ENCODE data around the gene KIF16B. TPM values are rescaled to one million over a fixed set of nuclear protein-coding genes. Genes with fewer than 3 reads are reported as not detected.

The KIF16B gene
- total RNA-seq, 1 donor from 2014 or later: 8.1 TPM

- intact Hi-C loops (cut with micrococcal nuclease): loop anchor here (10.0 kb wide), 1 partner anchor 53 kb away; no protein-coding TSS in a partner anchor
Measured at GRCh38 chr20:16337707-16338106, 235.5 kb downstream of the KIF16B start.

DNA sequence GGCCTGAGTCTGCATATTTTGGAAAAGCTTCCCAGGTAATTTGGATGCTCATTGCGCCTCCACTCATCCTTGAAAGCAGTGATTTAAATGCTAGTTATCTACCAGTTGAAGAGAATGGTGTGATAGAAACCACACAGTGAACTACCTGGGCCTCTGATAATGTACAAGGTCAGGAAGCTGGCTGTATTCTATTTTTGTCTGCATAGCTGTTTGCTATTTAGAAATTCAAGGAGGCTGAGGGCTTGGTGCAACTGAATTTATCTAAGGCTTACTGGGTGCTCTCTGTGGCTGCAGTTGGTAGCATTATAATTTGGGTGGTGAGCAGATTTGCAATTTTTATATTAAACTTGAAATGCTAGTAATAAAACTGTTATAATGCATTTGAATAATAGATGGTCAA is 245.6 kb downstream of the KIF16B start:
- Mint-ChIP-seq H3K4me1 (ENCODE audit: low read depth) (no peaks in the 10 kb centered on the region), H3K4me3 (no peak overlapping the region), H3K27ac (no peak overlapping the region), H3K36me3 (ENCODE audit: low read depth) (no peaks in the 10 kb centered on the region), H3K9me3 (peaks cover 15% of the 10 kb centered on the region), H3K27me3 (ENCODE audit: insufficient read depth) (no peaks in the 10 kb centered on the region)
- intact Hi-C loops (cut with micrococcal nuclease): no loop called here
- DNase-seq (ENCODE audit: low spot score): no peak

More at GRCh38 chr20:16337707-16338106, 235.5 kb downstream of the KIF16B start:
- no peak for DNase-seq (ENCODE audit: low spot score)
- Mint-ChIP-seq H3K9me3 (peaks cover 10% of the 10 kb centered on the region), H3K27ac (no peak overlapping the region), H3K4me3 (no peak overlapping the region), H3K4me1 (ENCODE audit: low read depth) (no peaks in the 10 kb centered on the region), H3K36me3 (ENCODE audit: low read depth) (no peaks in the 10 kb centered on the region), H3K27me3 (ENCODE audit: insufficient read depth) (no peaks in the 10 kb centered on the region)

DNA sequence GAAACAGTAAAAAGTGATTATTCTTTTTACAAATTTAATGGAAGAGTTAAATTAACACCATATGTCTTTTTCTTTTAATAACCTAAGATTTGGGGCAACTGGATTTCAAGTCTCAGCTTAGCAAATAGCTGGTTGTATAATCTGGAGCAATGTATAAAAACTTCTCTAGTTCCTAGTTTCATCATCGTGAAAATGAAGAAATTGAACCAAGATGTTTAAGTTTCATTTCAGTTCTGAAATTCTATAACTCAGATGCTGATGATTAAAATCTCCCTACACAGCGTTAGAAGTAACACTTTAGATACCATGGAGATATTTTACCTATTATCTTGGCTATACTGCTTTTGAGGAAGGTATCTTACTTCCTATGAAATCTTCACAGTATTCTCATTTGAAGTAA is 252.0 kb downstream of the KIF16B start:
- H3K27me3 Mint-ChIP-seq (ENCODE audit: insufficient read depth): no peaks in the 10 kb centered on the region
- intact Hi-C loops (cut with micrococcal nuclease): no loop called here
- no peaks in the 10 kb centered on the region for H3K36me3 Mint-ChIP-seq (ENCODE audit: low read depth)
- DNase-seq (ENCODE audit: low spot score): no peak
- peaks cover 10% of the 10 kb centered on the region for H3K9me3 Mint-ChIP-seq
- H3K4me3 Mint-ChIP-seq: no peak overlapping the region
- H3K4me1 Mint-ChIP-seq (ENCODE audit: low read depth): peaks cover 5% of the 10 kb centered on the region
- no peak overlapping the region for H3K27ac Mint-ChIP-seq

DNA sequence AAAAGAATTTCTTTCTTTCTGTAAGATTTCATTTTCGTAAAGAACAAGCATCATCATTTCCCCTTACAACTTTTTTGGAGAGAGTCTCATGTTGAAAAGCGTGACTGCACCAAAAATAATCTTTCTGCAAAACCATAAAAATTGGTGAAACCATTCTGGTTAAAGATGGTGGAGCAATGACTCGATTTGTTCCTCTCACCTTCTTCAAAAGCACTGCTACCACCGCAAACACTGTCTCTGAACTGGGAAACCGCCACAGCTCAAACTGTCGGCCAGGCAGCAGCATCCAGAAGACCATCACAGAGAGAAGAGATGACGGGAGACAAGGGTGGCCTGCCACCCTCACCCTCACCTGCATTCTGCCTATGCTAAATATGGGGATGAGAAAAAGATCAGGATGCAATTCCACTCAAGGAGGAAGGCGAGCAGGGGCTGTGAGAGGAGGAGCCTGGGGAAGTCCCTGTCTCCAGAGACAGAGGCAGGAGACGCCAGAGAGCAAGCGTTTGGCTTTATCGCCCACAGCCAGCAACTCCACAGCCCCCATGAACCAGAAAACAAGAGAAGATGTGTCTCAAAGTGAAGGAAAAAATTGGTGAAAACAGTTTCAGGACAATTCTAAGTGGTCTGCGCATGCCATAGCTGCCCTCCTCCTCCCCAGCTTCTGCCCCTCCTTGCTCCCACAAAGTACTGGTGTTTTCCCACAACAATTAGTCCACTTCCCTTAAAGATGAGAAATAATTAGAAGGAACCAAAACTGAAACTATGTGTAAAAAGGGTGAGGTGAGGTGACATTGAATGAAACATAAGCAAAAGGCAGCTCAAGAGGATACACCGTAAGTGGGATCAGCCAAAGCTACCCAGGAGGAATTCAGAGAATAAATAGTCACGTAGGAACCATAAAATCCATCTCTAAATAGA is 255.5 kb downstream of the KIF16B start:
- Mint-ChIP-seq H3K27ac (peak overlapping the region; percentile 53), H3K4me1 (ENCODE audit: low read depth) (peaks cover 5% of the 10 kb centered on the region), H3K36me3 (ENCODE audit: low read depth) (no peaks in the 10 kb centered on the region), H3K27me3 (ENCODE audit: insufficient read depth) (no peaks in the 10 kb centered on the region), H3K4me3 (no peak overlapping the region), H3K9me3 (no peaks in the 10 kb centered on the region)
- no peak for DNase-seq (ENCODE audit: low spot score)
- intact Hi-C loops (cut with micrococcal nuclease): no loop called here

- DNase-seq (ENCODE audit: low spot score): no peak
- no peaks in the 10 kb centered on the region for H3K27me3 Mint-ChIP-seq (ENCODE audit: insufficient read depth)
- intact Hi-C loops (cut with micrococcal nuclease): no loop called here
- no peaks in the 10 kb centered on the region for H3K9me3 Mint-ChIP-seq
- peaks cover 1% of the 10 kb centered on the region for H3K36me3 Mint-ChIP-seq (ENCODE audit: low read depth)
- peaks cover 5% of the 10 kb centered on the region for H3K4me1 Mint-ChIP-seq (ENCODE audit: low read depth)
- H3K4me3 Mint-ChIP-seq: no peak overlapping the region
- no peak overlapping the region for H3K27ac Mint-ChIP-seq
Measured at GRCh38 chr20:16316513-16316912, 256.7 kb downstream of the KIF16B start.

- no peak overlapping the region for H3K27ac Mint-ChIP-seq
- H3K27me3 Mint-ChIP-seq (ENCODE audit: insufficient read depth): no peaks in the 10 kb centered on the region
- H3K9me3 Mint-ChIP-seq: no peaks in the 10 kb centered on the region
- intact Hi-C loops (cut with micrococcal nuclease): no loop called here
- H3K36me3 Mint-ChIP-seq (ENCODE audit: low read depth): peaks cover 4% of the 10 kb centered on the region
- DNase-seq (ENCODE audit: low spot score): no peak
- H3K4me3 Mint-ChIP-seq: no peak overlapping the region
- H3K4me1 Mint-ChIP-seq (ENCODE audit: low read depth): peaks cover 5% of the 10 kb centered on the region
Measured at GRCh38 chr20:16314748-16315159, 258.5 kb downstream of the KIF16B start.

DNA sequence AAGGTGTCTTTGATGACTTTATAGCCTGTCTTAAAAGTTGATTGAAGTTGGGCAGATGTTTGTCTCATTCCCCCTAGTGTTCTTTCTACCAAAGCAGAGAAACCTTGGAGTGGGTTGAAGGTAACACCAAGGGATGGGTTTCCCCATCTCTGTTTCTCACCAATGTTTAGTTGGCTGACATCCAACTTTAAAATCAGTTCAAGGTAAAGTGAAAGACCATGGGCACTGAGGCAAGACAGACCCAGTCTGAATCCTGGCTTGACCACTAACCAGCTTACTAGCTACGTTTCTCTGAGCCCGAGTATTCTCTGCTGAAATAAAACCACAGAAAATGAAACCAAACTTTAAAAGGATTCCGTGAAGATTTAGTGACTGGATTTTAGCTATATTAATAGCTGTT is 258.9 kb downstream of the KIF16B start:
- intact Hi-C loops (cut with micrococcal nuclease): no loop called here
- Mint-ChIP-seq H3K4me3 (no peak overlapping the region), H3K27me3 (ENCODE audit: insufficient read depth) (no peaks in the 10 kb centered on the region), H3K27ac (no peak overlapping the region), H3K36me3 (ENCODE audit: low read depth) (peaks cover 4% of the 10 kb centered on the region), H3K9me3 (no peaks in the 10 kb centered on the region), H3K4me1 (ENCODE audit: low read depth) (peaks cover 5% of the 10 kb centered on the region)
- DNase-seq (ENCODE audit: low spot score): no peak

GRCh38 chr20:16313917-16314316 is 259.3 kb downstream of the KIF16B start:
- DNase-seq (ENCODE audit: low spot score): no peak
- intact Hi-C loops (cut with micrococcal nuclease): no loop called here
- no peak overlapping the region for H3K4me3 Mint-ChIP-seq
- peaks cover 5% of the 10 kb centered on the region for H3K4me1 Mint-ChIP-seq (ENCODE audit: low read depth)
- H3K36me3 Mint-ChIP-seq (ENCODE audit: low read depth): peaks cover 4% of the 10 kb centered on the region
- H3K27me3 Mint-ChIP-seq (ENCODE audit: insufficient read depth): no peaks in the 10 kb centered on the region
- no peak overlapping the region for H3K27ac Mint-ChIP-seq
- no peaks in the 10 kb centered on the region for H3K9me3 Mint-ChIP-seq

DNA sequence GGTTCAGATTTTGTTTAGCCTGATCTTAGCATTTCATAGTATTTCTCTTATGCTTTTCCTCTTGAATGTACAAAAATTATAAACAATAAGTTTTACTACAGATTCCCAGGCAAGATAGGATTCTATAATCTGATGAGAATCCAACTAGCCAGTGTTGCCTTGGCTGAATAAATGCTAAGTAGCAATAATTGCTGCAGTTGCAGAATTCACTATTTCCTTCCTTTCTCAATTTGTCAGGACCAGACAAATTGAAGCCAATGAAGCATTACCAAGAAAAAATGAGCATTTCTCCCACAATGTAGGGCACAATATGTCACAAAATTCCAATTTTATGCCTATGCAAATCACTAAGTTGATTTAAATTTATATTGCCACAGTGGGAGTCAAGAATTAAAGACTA is 260.2 kb downstream of the KIF16B start:
- intact Hi-C loops (cut with micrococcal nuclease): no loop called here
- no peak for DNase-seq (ENCODE audit: low spot score)
- peaks cover 5% of the 10 kb centered on the region for H3K4me1 Mint-ChIP-seq (ENCODE audit: low read depth)
- no peaks in the 10 kb centered on the region for H3K9me3 Mint-ChIP-seq
- H3K27me3 Mint-ChIP-seq (ENCODE audit: insufficient read depth): no peaks in the 10 kb centered on the region
- H3K27ac Mint-ChIP-seq: no peak overlapping the region
- peaks cover 4% of the 10 kb centered on the region for H3K36me3 Mint-ChIP-seq (ENCODE audit: low read depth)
- no peak overlapping the region for H3K4me3 Mint-ChIP-seq

DNA sequence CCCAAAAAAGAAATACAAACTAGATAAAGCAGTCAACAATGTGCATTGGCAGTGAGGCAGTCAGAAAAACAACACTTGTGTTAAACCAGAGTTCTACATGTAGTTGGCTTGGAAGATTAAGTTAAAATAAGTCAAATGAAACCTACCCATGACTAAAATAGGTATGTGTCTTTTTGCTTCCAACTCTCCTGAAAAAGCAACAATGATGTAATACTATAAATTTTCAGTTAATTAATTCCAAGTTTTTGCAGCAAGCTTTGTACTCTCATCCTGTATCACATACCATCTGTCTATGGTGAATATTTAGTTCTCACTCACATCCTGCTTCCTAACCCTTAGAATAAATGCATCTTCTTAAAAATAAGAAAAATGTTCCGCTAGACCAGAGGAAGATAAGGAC is 261.5 kb downstream of the KIF16B start:
- intact Hi-C loops (cut with micrococcal nuclease): no loop called here
- no peak for DNase-seq (ENCODE audit: low spot score)
- H3K4me1 Mint-ChIP-seq (ENCODE audit: low read depth): no peaks in the 10 kb centered on the region
- H3K27ac Mint-ChIP-seq: no peak overlapping the region
- peaks cover 4% of the 10 kb centered on the region for H3K36me3 Mint-ChIP-seq (ENCODE audit: low read depth)
- no peaks in the 10 kb centered on the region for H3K9me3 Mint-ChIP-seq
- no peak overlapping the region for H3K4me3 Mint-ChIP-seq
- H3K27me3 Mint-ChIP-seq (ENCODE audit: insufficient read depth): no peaks in the 10 kb centered on the region

DNA sequence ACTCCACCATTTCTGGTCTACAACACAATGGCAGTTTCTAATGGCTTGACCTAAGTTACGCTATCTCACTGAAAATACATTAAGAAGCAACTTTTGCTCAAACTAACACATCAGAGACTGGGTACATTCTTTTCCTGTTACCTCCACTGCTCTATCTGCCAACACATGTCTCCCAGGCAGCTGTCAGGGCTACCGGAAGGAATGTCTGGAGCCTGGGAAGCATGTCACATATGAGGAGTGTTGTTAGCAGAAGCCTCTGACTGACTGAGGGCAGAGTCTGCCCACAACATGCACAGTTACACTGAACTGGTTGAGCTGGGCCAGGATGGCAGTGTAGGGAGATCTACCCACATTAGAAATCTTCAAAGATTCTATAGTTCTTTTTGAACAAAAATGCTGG is 264.5 kb downstream of the KIF16B start:
- Mint-ChIP-seq H3K27me3 (ENCODE audit: insufficient read depth) (no peaks in the 10 kb centered on the region), H3K27ac (no peak overlapping the region), H3K4me3 (no peak overlapping the region), H3K36me3 (ENCODE audit: low read depth) (peaks cover 4% of the 10 kb centered on the region), H3K9me3 (peaks cover 12% of the 10 kb centered on the region), H3K4me1 (ENCODE audit: low read depth) (no peaks in the 10 kb centered on the region)
- intact Hi-C loops (cut with micrococcal nuclease): no loop called here
- no peak for DNase-seq (ENCODE audit: low spot score)

DNA sequence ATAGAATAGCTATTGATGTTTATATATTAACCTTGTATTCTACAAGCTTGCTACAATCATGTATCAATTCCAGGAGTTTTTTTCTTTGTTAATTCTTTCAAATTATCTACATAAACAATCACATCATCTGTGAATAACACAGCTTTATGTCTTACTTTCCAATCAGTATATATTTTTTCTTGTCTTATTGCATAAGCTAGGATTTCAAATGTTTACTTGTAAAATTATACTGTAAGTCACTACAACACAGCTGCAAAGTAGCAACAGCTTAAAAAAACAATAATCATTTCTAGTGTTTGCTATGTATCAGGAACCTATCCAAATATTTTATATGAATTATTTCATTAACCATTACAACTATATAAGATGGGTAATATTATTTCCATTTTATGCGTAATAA is 270.4 kb downstream of the KIF16B start:
- Mint-ChIP-seq H3K4me1 (ENCODE audit: low read depth) (no peaks in the 10 kb centered on the region), H3K27me3 (ENCODE audit: insufficient read depth) (no peaks in the 10 kb centered on the region), H3K27ac (no peak overlapping the region), H3K4me3 (no peak overlapping the region), H3K36me3 (ENCODE audit: low read depth) (no peaks in the 10 kb centered on the region), H3K9me3 (peaks cover 34% of the 10 kb centered on the region)
- DNase-seq (ENCODE audit: low spot score): no peak
- intact Hi-C loops (cut with micrococcal nuclease): no loop called here

- no peaks in the 10 kb centered on the region for H3K36me3 Mint-ChIP-seq (ENCODE audit: low read depth)
- no peaks in the 10 kb centered on the region for H3K4me1 Mint-ChIP-seq (ENCODE audit: low read depth)
- peaks cover 34% of the 10 kb centered on the region for H3K9me3 Mint-ChIP-seq
- intact Hi-C loops (cut with micrococcal nuclease): no loop called here
- no peaks in the 10 kb centered on the region for H3K27me3 Mint-ChIP-seq (ENCODE audit: insufficient read depth)
- no peak overlapping the region for H3K27ac Mint-ChIP-seq
- no peak for DNase-seq (ENCODE audit: low spot score)
- no peak overlapping the region for H3K4me3 Mint-ChIP-seq
Measured at GRCh38 chr20:16301986-16302385, 271.3 kb downstream of the KIF16B start.

Measured in activated T-helper 1 cell treated with anti-CD3 and anti-CD28 coated beads, Interleukin-12 subunit alpha, Interleukin-12 subunit beta, Interleukin-2, Interleukin-4 antibody, amounts not matched to agents 30 ng/mL and 10 ng/mL and 1 ng/mL, durations not matched to agents 14 hours and 24 hours and 36 hours (primary cell).